ENCODE results near the gene CHRNE.

The CHRNE gene

GRCh38 chr17:4898351-4898750 is 4.5 kb downstream of the CHRNE start:
- DNase-seq (ENCODE audit: low spot score) (no peak), ATAC-seq (ENCODE audit: low read depth) (no peak)
- TF ChIP-seq CTCF (IDR thresholded peaks at IDR 0.05; ENCODE audit: poor library complexity, severe bottlenecking) = no peak
- Histone ChIP-seq H3K36me3 (ENCODE audit: low read depth) (peaks cover 42% of the 10 kb centered on the region), H3K4me1 (ENCODE audit: insufficient read depth, poor library complexity, severe bottlenecking) (peaks cover 3% of the 10 kb centered on the region), H3K27ac (ENCODE audit: poor library complexity, severe bottlenecking) (no peak overlapping the region), H3K27me3 (ENCODE audit: insufficient read depth, poor library complexity, severe bottlenecking) (no peaks in the 10 kb centered on the region), H3K4me3 (ENCODE audit: severe bottlenecking) (no peak overlapping the region), H3K9me3 (ENCODE audit: severe bottlenecking) (no peaks in the 10 kb centered on the region)

GRCh38 chr17:4897785-4898184 is 5.1 kb downstream of the CHRNE start:
- H3K27me3 ChIP-seq (ENCODE audit: insufficient read depth, poor library complexity, severe bottlenecking) = no peaks in the 10 kb centered on the region
- H3K4me3 ChIP-seq (ENCODE audit: severe bottlenecking) = no peak overlapping the region
- ATAC-seq (ENCODE audit: low read depth) = no peak
- no peak for DNase-seq (ENCODE audit: low spot score)
- H3K4me1 ChIP-seq (ENCODE audit: insufficient read depth, poor library complexity, severe bottlenecking) = no peaks in the 10 kb centered on the region
- no peak for TF ChIP-seq CTCF (IDR thresholded peaks at IDR 0.05; ENCODE audit: poor library complexity, severe bottlenecking)
- peaks cover 48% of the 10 kb centered on the region for H3K36me3 ChIP-seq (ENCODE audit: low read depth)
- H3K9me3 ChIP-seq (ENCODE audit: severe bottlenecking) = no peaks in the 10 kb centered on the region
- H3K27ac ChIP-seq (ENCODE audit: poor library complexity, severe bottlenecking) = no peak overlapping the region

- Histone ChIP-seq H3K4me1 (ENCODE audit: insufficient read depth, poor library complexity, severe bottlenecking) (no peaks in the 10 kb centered on the region), H3K27me3 (ENCODE audit: insufficient read depth, poor library complexity, severe bottlenecking) (no peaks in the 10 kb centered on the region), H3K4me3 (ENCODE audit: severe bottlenecking) (no peak overlapping the region), H3K27ac (ENCODE audit: poor library complexity, severe bottlenecking) (no peak overlapping the region), H3K9me3 (ENCODE audit: severe bottlenecking) (no peaks in the 10 kb centered on the region), H3K36me3 (ENCODE audit: low read depth) (peaks cover 53% of the 10 kb centered on the region)
- no peak for DNase-seq (ENCODE audit: low spot score)
- no peak for TF ChIP-seq CTCF (IDR thresholded peaks at IDR 0.05; ENCODE audit: poor library complexity, severe bottlenecking)
- ATAC-seq (ENCODE audit: low read depth) = no peak
These were observed 5.7 kb downstream of the CHRNE start for GRCh38 chr17:4897198-4897687.

- Histone ChIP-seq H3K27me3 (ENCODE audit: insufficient read depth, poor library complexity, severe bottlenecking) (no peaks in the 10 kb centered on the region), H3K4me1 (ENCODE audit: insufficient read depth, poor library complexity, severe bottlenecking) (no peaks in the 10 kb centered on the region), H3K36me3 (ENCODE audit: low read depth) (peaks cover 60% of the 10 kb centered on the region), H3K9me3 (ENCODE audit: severe bottlenecking) (no peaks in the 10 kb centered on the region), H3K4me3 (ENCODE audit: severe bottlenecking) (no peak overlapping the region), H3K27ac (ENCODE audit: poor library complexity, severe bottlenecking) (no peak overlapping the region)
- no peak for DNase-seq (ENCODE audit: low spot score)
- TF ChIP-seq CTCF (IDR thresholded peaks at IDR 0.05; ENCODE audit: poor library complexity, severe bottlenecking) = no peak
- no peak for ATAC-seq (ENCODE audit: low read depth)
These were observed 6.3 kb downstream of the CHRNE start for GRCh38 chr17:4896332-4897197.

Measured in RWPE2 (cell line).